B cell (primary cell): ENCODE data around the gene JPH3.

Experiments
- EZH2 ChIP-seq: IDR thresholded peaks from 2 replicates; pipeline ENCODE4 v1.6.1; 2012; ENCODE audit warnings: borderline replicate concordance, low read depth, mild to moderate bottlenecking, moderate library complexity, low read length; ENCODE audit not compliant: insufficient read depth, poor library complexity, severe bottlenecking
- TF ChIP-seq, protein P1 (sequence below): fragments of 200-600 bp; IDR thresholded peaks from one replicate; pipeline ENCODE4 v1.8.0; 2022; ENCODE audit warnings: antibody characterized with exemption, mild to moderate bottlenecking

DNA sequence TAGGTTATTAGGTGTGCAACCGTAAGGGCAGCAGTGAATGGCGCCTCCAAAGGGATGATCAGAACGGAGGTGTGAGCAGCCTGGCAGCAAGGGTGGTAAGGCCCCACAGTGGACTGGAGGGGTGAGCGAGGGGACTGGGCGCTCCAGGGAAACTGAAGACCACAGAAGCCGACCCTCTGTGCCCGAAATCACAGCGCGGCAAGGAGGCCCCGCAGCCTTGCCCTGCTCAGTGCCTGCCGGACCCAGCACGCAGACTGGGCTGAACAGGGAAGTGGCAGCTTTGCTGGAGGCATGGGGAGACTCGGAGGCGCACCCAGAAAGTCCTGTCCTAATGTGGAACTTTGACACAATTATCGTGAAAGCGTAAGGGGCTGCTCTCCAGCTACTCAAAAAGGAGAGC lies 125.0 kb downstream of the JPH3 start:
- TF ChIP-seq, protein P1, sequence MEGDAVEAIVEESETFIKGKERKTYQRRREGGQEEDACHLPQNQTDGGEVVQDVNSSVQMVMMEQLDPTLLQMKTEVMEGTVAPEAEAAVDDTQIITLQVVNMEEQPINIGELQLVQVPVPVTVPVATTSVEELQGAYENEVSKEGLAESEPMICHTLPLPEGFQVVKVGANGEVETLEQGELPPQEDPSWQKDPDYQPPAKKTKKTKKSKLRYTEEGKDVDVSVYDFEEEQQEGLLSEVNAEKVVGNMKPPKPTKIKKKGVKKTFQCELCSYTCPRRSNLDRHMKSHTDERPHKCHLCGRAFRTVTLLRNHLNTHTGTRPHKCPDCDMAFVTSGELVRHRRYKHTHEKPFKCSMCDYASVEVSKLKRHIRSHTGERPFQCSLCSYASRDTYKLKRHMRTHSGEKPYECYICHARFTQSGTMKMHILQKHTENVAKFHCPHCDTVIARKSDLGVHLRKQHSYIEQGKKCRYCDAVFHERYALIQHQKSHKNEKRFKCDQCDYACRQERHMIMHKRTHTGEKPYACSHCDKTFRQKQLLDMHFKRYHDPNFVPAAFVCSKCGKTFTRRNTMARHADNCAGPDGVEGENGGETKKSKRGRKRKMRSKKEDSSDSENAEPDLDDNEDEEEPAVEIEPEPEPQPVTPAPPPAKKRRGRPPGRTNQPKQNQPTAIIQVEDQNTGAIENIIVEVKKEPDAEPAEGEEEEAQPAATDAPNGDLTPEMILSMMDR = no peak
- TF ChIP-seq EZH2 = no peak
